Measurements from ENCODE around the gene SLC45A2. TPM values are rescaled to one million over a fixed set of nuclear protein-coding genes. Genes with fewer than 3 reads are reported as not detected.
A peak's percentile ranks its signal among the peaks of the same experiment; 100 is the strongest.

SLC45A2 gene
- polyA plus RNA-seq, 1 of the 3 experiments (the other 2 are of a cell fraction): 0.02 TPM

- H3K79me2 ChIP-seq (ENCODE audit: insufficient read depth): no peaks in the 10 kb centered on the region
- no peak for DNase-seq
- peaks cover 8 to 9% of the 10 kb centered on the region in 2 experiments for H3K36me3 ChIP-seq (replicated peaks in 1 of 2; ENCODE audit: control insufficient read depth in 1 of 2, insufficient read depth in 2 of 2, low read length in 1 of 2)
- POLR2A ChIA-PET: no interaction called here
- peaks cover 3 to 11% of the 10 kb centered on the region in 2 experiments; a peak in 1 of 4 replicates for H3K4me1 ChIP-seq (ENCODE audit: control insufficient read depth in 1 of 2, insufficient read depth in 2 of 2, low read depth in 1 of 2, low read length in 1 of 2)
- H3F3A ChIP-seq (replicated peaks; ENCODE audit: insufficient read depth): peaks cover 17% of the 10 kb centered on the region
- H3K9me3 ChIP-seq: no peaks in the 10 kb centered on the region
- no peaks in the 10 kb centered on the region for H4K20me1 ChIP-seq (ENCODE audit: insufficient read depth)
- H3K4me2 ChIP-seq: no peak overlapping the region
- no peak overlapping the region for H2AFZ ChIP-seq (ENCODE audit: low read depth)
- H3K27me3 ChIP-seq (ENCODE audit: insufficient read depth): no peaks in the 10 kb centered on the region
- CTCF ChIA-PET: no interaction called here
- WGBS (ENCODE audit: low lambda C conversion rate): 78% methylated on average over 9 of the region's 9 CpGs
- TF ChIP-seq MXI1 (IDR thresholded peaks at IDR 0.05; ENCODE audit: low read depth, low read length): no peak
- TF ChIP-seq REST (IDR thresholded peaks at IDR 0.05; ENCODE audit: low read depth, low read length): no peak
- H3K9me2 ChIP-seq: no peaks in the 10 kb centered on the region
- no peak overlapping the region for H3K9ac ChIP-seq
- H3K27ac ChIP-seq (ENCODE audit: low read depth in 2 of 2, low read length in 1 of 2): no peak overlapping the region
- H3K4me3 ChIP-seq (ENCODE audit: low read depth in 2 of 2, low read length in 1 of 2): no peak overlapping the region
These were observed 41.7 kb upstream of the SLC45A2 start for GRCh38 chr5:34026089-34026761.

GRCh38 chr5:34022121-34022705 is 37.7 kb upstream of the SLC45A2 start:
- Histone ChIP-seq H3K9ac (peak overlapping the region; percentile 3; the same call in 1 of the 2 replicates), H3K9me2 (no peaks in the 10 kb centered on the region), H3K4me1 (ENCODE audit: control insufficient read depth in 1 of 2, insufficient read depth in 2 of 2, low read depth in 1 of 2, low read length in 1 of 2) (peaks cover 3 to 11% of the 10 kb centered on the region in 2 experiments; a peak in 1 of 4 replicates), H3K4me2 (peak overlapping the region; percentile 38), H3K9me3 (no peaks in the 10 kb centered on the region), H3K36me3 (replicated peaks in 1 of 2; ENCODE audit: control insufficient read depth in 1 of 2, insufficient read depth in 2 of 2, low read length in 1 of 2) (peaks cover 7 to 12% of the 10 kb centered on the region in 2 experiments), H3K79me2 (ENCODE audit: insufficient read depth) (no peaks in the 10 kb centered on the region), H3K4me3 (ENCODE audit: low read depth in 2 of 2, low read length in 1 of 2) (no peak overlapping the region), H3K27me3 (ENCODE audit: insufficient read depth) (no peaks in the 10 kb centered on the region), H4K20me1 (ENCODE audit: insufficient read depth) (no peaks in the 10 kb centered on the region), H3F3A (replicated peaks; ENCODE audit: insufficient read depth) (peaks cover 13% of the 10 kb centered on the region), H3K27ac (ENCODE audit: low read depth in 2 of 2, low read length in 1 of 2) (peak overlapping the region in 1 of 2 experiments; percentile 58; a peak in 3 of 4 replicates), H2AFZ (ENCODE audit: low read depth) (peak overlapping the region; percentile 73)
- no peak for DNase-seq
- POLR2A ChIA-PET: no interaction called here
- TF ChIP-seq CHD2 (IDR thresholded peaks at IDR 0.05; ENCODE audit: low read length, partially characterized antibody): no peak
- peak; percentile 15; the same call in 1 of the 2 replicates for TF ChIP-seq FOSL2 (IDR thresholded peaks at IDR 0.05; ENCODE audit: borderline replicate concordance, low read depth)
- TF ChIP-seq MAX (IDR thresholded peaks at IDR 0.05; ENCODE audit: low read depth): peak; percentile 26; the same call in 1 of the 2 replicates
- TF ChIP-seq TCF12 (IDR thresholded peaks at IDR 0.05): peak; percentile 20; the same call in 1 of the 2 replicates
- TF ChIP-seq ZBTB33 (IDR thresholded peaks at IDR 0.05; ENCODE audit: borderline replicate concordance, low read depth): no peak
- no peak for TF ChIP-seq SIN3A (IDR thresholded peaks at IDR 0.05; ENCODE audit: borderline replicate concordance, low read depth, low read length)
- TF ChIP-seq GABPA (IDR thresholded peaks at IDR 0.05; ENCODE audit: low read depth): no peak
- TF ChIP-seq RAD21 (IDR thresholded peaks at IDR 0.05; ENCODE audit: low read length): no peak
- CTCF ChIA-PET: interaction anchor here (0.6 to 1.4 kb wide), 3 partner anchors 25 to 452 kb away, joined by 3 read pairs; no protein-coding TSS in a partner anchor
- 4% methylated on average over 2 of the region's 2 CpGs for WGBS (ENCODE audit: low lambda C conversion rate)
